Measurements from ENCODE around the gene AFF3.

DNA sequence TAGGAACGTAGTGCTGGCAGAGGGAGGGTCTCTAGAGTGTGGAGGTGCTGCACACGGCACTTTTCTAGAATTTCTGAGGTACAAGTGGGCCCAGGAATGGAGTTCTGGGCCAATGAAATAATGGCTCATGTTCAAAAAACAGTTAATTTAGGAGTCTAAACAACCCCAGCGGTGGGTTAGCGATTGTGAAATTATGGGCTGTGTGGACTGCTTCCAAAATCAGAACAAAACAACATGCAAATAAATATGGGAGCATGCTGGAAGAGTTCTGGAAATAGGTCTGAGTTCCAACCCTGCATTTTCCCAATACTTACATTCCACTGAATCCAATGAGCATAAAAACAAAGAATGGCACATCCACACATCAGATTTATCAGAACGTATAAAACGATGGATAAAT is 317.6 kb downstream of the AFF3 start:
- TF ChIP-seq, protein P1, sequence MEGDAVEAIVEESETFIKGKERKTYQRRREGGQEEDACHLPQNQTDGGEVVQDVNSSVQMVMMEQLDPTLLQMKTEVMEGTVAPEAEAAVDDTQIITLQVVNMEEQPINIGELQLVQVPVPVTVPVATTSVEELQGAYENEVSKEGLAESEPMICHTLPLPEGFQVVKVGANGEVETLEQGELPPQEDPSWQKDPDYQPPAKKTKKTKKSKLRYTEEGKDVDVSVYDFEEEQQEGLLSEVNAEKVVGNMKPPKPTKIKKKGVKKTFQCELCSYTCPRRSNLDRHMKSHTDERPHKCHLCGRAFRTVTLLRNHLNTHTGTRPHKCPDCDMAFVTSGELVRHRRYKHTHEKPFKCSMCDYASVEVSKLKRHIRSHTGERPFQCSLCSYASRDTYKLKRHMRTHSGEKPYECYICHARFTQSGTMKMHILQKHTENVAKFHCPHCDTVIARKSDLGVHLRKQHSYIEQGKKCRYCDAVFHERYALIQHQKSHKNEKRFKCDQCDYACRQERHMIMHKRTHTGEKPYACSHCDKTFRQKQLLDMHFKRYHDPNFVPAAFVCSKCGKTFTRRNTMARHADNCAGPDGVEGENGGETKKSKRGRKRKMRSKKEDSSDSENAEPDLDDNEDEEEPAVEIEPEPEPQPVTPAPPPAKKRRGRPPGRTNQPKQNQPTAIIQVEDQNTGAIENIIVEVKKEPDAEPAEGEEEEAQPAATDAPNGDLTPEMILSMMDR (IDR thresholded peaks at IDR 0.05; ENCODE audit: low read depth, low read length): no peak
- no peak for TF ChIP-seq EZH2phosphoT487 (IDR thresholded peaks at IDR 0.05; ENCODE audit: low read depth)
